Choroid plexus epithelial cell (primary cell): Measurements from ENCODE around the gene CD52.
"Not testable (repeated sequence)": the region's sequence is repeated elsewhere in the genome, so short reads cannot be mapped to it uniquely, and the experiment has no call there.

ENCODE experiments used
- DNase-seq: peaks from one replicate; pipeline ENCODE4 v3.0.0-alpha.2; 2010; ENCODE audit warnings: low read depth
- H3K4me3 ChIP-seq: 2 replicates; pipeline ENCODE4 v1.5.1; 2011; ENCODE audit warnings: low read depth, mild to moderate bottlenecking, control low read depth, low read length, moderate library complexity
- CTCF ChIP-seq: conservative IDR thresholded peaks from 2 replicates; pipeline ENCODE4 v1.5.1; 2011; ENCODE audit warnings: low read depth, mild to moderate bottlenecking, control low read depth, inconsistent platforms, low read length, moderate library complexity

Gene CD52

GRCh38 chr1:26328597-26328996 lies 10.8 kb downstream of the CD52 start:
- TF ChIP-seq CTCF: no peak
- DNase-seq: no peak
- H3K4me3 ChIP-seq: no peak overlapping the region

GRCh38 chr1:26329380-26329779 lies 11.6 kb downstream of the CD52 start:
- DNase-seq, H3K4me3 ChIP-seq: not testable (repeated sequence)

- no peak overlapping the region for H3K4me3 ChIP-seq
- no peak for TF ChIP-seq CTCF
- DNase-seq: no peak
Measured at GRCh38 chr1:26330276-26330675, 12.5 kb downstream of the CD52 start.

GRCh38 chr1:26333312-26333711 lies 15.6 kb downstream of the CD52 start:
- DNase-seq: not testable (repeated sequence)

GRCh38 chr1:26335774-26336476 lies 18.2 kb downstream of the CD52 start:
- DNase-seq: no peak
- peak overlapping the region; percentile 58 for H3K4me3 ChIP-seq
- no peak for TF ChIP-seq CTCF

More at GRCh38 chr1:26333312-26333711, 15.6 kb downstream of the CD52 start:
- not testable (repeated sequence) for H3K4me3 ChIP-seq

GRCh38 chr1:26336477-26337205 lies 18.9 kb downstream of the CD52 start:
- DNase-seq: peak; percentile 23
- TF ChIP-seq CTCF: no peak
- H3K4me3 ChIP-seq: peak overlapping the region; percentile 58

GRCh38 chr1:26337206-26337535 lies 19.4 kb downstream of the CD52 start:
- no peak for DNase-seq
- TF ChIP-seq CTCF: no peak
- H3K4me3 ChIP-seq: no peak overlapping the region

- no peak for TF ChIP-seq CTCF
- no peak for DNase-seq
- no peak overlapping the region for H3K4me3 ChIP-seq
Measured at GRCh38 chr1:26337625-26338024, 19.9 kb downstream of the CD52 start.
